Upper lobe of right lung (tissue), 1 donor: ENCODE measurements around the gene NCOA6. TPM values are rescaled to one million over a fixed set of nuclear protein-coding genes. Genes with fewer than 3 reads are reported as not detected.
"Not testable (repeated sequence)": the region's sequence is repeated elsewhere in the genome, so short reads cannot be mapped to it uniquely, and the experiment has no call there.

Experiments
- ATAC-seq: fragments of 200-7000 bp; cut with Tn5 transposase; one replicate; pipeline ENCODE4 v1.9.1; 2020; ENCODE audit warnings: mild to moderate bottlenecking, moderate library complexity
- DNase-seq: peaks from one replicate; pipeline ENCODE4 v3.0.0-alpha.2; 2020
- H3K27ac ChIP-seq: fragments of 200-600 bp; one replicate; pipeline ENCODE4 v1.8.0; 2022
- H3K27me3 ChIP-seq: fragments of 200-600 bp; one replicate; pipeline ENCODE4 v1.8.0; 2022; ENCODE audit warnings: mild to moderate bottlenecking
- H3K36me3 ChIP-seq: fragments of 200-600 bp; one replicate; pipeline ENCODE4 v1.8.0; 2022
- H3K4me1 ChIP-seq: fragments of 200-600 bp; one replicate; pipeline ENCODE4 v1.8.0; 2022
- H3K4me3 ChIP-seq: fragments of 200-600 bp; one replicate; pipeline ENCODE4 v1.8.0; 2022; ENCODE audit warnings: mild to moderate bottlenecking
- H3K9me3 ChIP-seq: fragments of 200-600 bp; one replicate; pipeline ENCODE4 v1.8.0; 2022
- CTCF ChIP-seq: fragments of 200-600 bp; IDR thresholded peaks from one replicate; pipeline ENCODE4 v1.8.0; 2022; ENCODE audit warnings: antibody characterized with exemption
- intact Hi-C: fragments of 100-400 bp; cut with DNase I; formaldehyde crosslinking; loops from one replicate; pipeline ENCODE4 v1.11.0; 2022
- total RNA-seq: library from RNA; stranded (reverse); fragmentation: NEBNext Ultra II Directional; extraction: Animal tissue kit (Norgen Biotek cat#: 25700); gene quantifications from one replicate; pipeline ENCODE4 v1.2.1, GENCODE V29; 2021
- donor health status: DM: no; HTN: yes; CAD: no; lungs with severe emphysema.

NCOA6 gene
- total RNA-seq, 1 donor from 2014 or later, result 27.8 TPM

GRCh38 chr20:34817072-34817471 lies 8.4 kb downstream of the NCOA6 start:
- intact Hi-C loops, result no loop called here
- TF ChIP-seq CTCF, result no peak
- Histone ChIP-seq H3K36me3 (no peaks in the 10 kb centered on the region), H3K9me3 (no peaks in the 10 kb centered on the region), H3K27ac (no peak overlapping the region), H3K4me1 (peaks cover 21% of the 10 kb centered on the region), H3K4me3 (no peak overlapping the region), H3K27me3 (no peaks in the 10 kb centered on the region)
- DNase-seq (no peak), ATAC-seq (no peak)

- intact Hi-C loops, result no loop called here
- ATAC-seq (no peak), DNase-seq (no peak)
- Histone ChIP-seq H3K27ac (no peak overlapping the region), H3K27me3 (no peaks in the 10 kb centered on the region), H3K36me3 (no peaks in the 10 kb centered on the region), H3K9me3 (no peaks in the 10 kb centered on the region), H3K4me3 (no peak overlapping the region), H3K4me1 (peaks cover 19% of the 10 kb centered on the region)
- no peak for TF ChIP-seq CTCF
Observed at GRCh38 chr20:34815636-34816035, 9.8 kb downstream of the NCOA6 start.

GRCh38 chr20:34808583-34808982 lies 16.9 kb downstream of the NCOA6 start:
- peaks cover 8% of the 10 kb centered on the region for H3K4me1 ChIP-seq
- no peaks in the 10 kb centered on the region for H3K27me3 ChIP-seq
- H3K27ac ChIP-seq, result no peak overlapping the region
- intact Hi-C loops, result no loop called here
- no peak for TF ChIP-seq CTCF
- H3K9me3 ChIP-seq, result no peaks in the 10 kb centered on the region
- H3K4me3 ChIP-seq, result no peak overlapping the region
- ATAC-seq (no peak), DNase-seq (no peak)
- no peaks in the 10 kb centered on the region for H3K36me3 ChIP-seq

- intact Hi-C loops, H3K4me1 ChIP-seq, H3K27me3 ChIP-seq, H3K27ac ChIP-seq, DNase-seq, ATAC-seq, H3K9me3 ChIP-seq, H3K4me3 ChIP-seq, H3K36me3 ChIP-seq: not testable (repeated sequence)
Observed at GRCh38 chr20:34807944-34808465, 17.4 kb downstream of the NCOA6 start.

GRCh38 chr20:34806255-34806654 lies 19.2 kb downstream of the NCOA6 start:
- TF ChIP-seq CTCF, result no peak
- H3K27me3 ChIP-seq, result no peaks in the 10 kb centered on the region
- no peak overlapping the region for H3K4me3 ChIP-seq
- no peaks in the 10 kb centered on the region for H3K36me3 ChIP-seq
- intact Hi-C loops, result no loop called here
- H3K9me3 ChIP-seq, result no peaks in the 10 kb centered on the region
- H3K4me1 ChIP-seq, result no peaks in the 10 kb centered on the region
- H3K27ac ChIP-seq, result no peak overlapping the region
- DNase-seq (no peak), ATAC-seq (no peak)

GRCh38 chr20:34798871-34799270 lies 26.6 kb downstream of the NCOA6 start:
- no peak for TF ChIP-seq CTCF
- Histone ChIP-seq H3K27me3 (no peaks in the 10 kb centered on the region), H3K4me1 (no peaks in the 10 kb centered on the region), H3K36me3 (no peaks in the 10 kb centered on the region), H3K4me3 (no peak overlapping the region), H3K9me3 (no peaks in the 10 kb centered on the region), H3K27ac (no peak overlapping the region)
- no peak for ATAC-seq
- DNase-seq, result no peak
- intact Hi-C loops, result no loop called here
